ENCODE data around the gene TTC12. TPM values are rescaled to one million over a fixed set of nuclear protein-coding genes. Genes with fewer than 3 reads are reported as not detected.

The TTC12 gene
- total and polyA plus RNA-seq, 2 of the 8 experiments (the other 6 are each of a cell fraction or from before 2014, with no cell fraction given) = 4.7 to 9.0 TPM

GRCh38 chr11:113286009-113286408, 28.4 kb upstream of the TTC12 start:
- H2BK15ac ChIP-seq (ENCODE audit: low read length) = no peak overlapping the region
- H3K4ac ChIP-seq (replicated peaks; ENCODE audit: insufficient read length, low read depth, low read length) = no peak overlapping the region
- no peak overlapping the region for H3K23ac ChIP-seq (ENCODE audit: insufficient read length)
- no peak overlapping the region for H3K9ac ChIP-seq (replicated peaks in 1 of 4; ENCODE audit: extremely low read depth in 1 of 4, low read depth in 3 of 4, low read length in 3 of 4)
- H4K5ac ChIP-seq (ENCODE audit: insufficient read length, low read depth, low read length) = no peak overlapping the region
- no peaks in the 10 kb centered on the region; a peak in 1 of 7 replicates for H3K27me3 ChIP-seq (replicated peaks in 1 of 4; ENCODE audit: control insufficient read depth in 3 of 4, extremely low read depth in 1 of 4, insufficient read depth in 3 of 4, low read length in 3 of 4)
- H4K8ac ChIP-seq (ENCODE audit: extremely low read depth, insufficient read depth, low read length) = no peak overlapping the region
- no peak overlapping the region for H2AFZ ChIP-seq (ENCODE audit: low read length)
- POLR2A ChIA-PET (ENCODE audit: partially characterized antibody) = no interaction called here
- no peak overlapping the region for H2BK20ac ChIP-seq (ENCODE audit: low read length)
- no peaks in the 10 kb centered on the region for H3K79me1 ChIP-seq (ENCODE audit: low read depth, low read length)
- no peak overlapping the region for H2BK120ac ChIP-seq (replicated peaks; ENCODE audit: low read depth, low read length)
- no peak overlapping the region for H3K4me3 ChIP-seq (ENCODE audit: extremely low read depth in 1 of 4, insufficient read depth in 2 of 4, low read depth in 3 of 4, low read length in 4 of 4)
- H4K91ac ChIP-seq (replicated peaks; ENCODE audit: insufficient read length, low read length) = no peak overlapping the region
- no peak overlapping the region for H3K14ac ChIP-seq (ENCODE audit: insufficient read length)
- H3K56ac ChIP-seq (replicated peaks; ENCODE audit: insufficient read length, low read depth, low read length) = no peak overlapping the region
- no peak overlapping the region for H2BK12ac ChIP-seq (ENCODE audit: low read depth, low read length)
- H3K36me3 ChIP-seq (ENCODE audit: control insufficient read depth in 2 of 4, insufficient read depth in 4 of 4, low read length in 3 of 4) = no peaks in the 10 kb centered on the region
- no peaks in the 10 kb centered on the region for H3K9me3 ChIP-seq (ENCODE audit: insufficient read depth in 2 of 2, low read depth in 1 of 2, low read length in 1 of 2)
- peaks cover 0 to 3% (median 0%) of the 10 kb centered on the region in 4 experiments; a peak in 1 of 7 replicates for H3K4me1 ChIP-seq (replicated peaks in 1 of 4; ENCODE audit: control insufficient read depth in 3 of 4, insufficient read depth in 4 of 4, low read length in 3 of 4)
- H3K27ac ChIP-seq (ENCODE audit: low read depth, low read length) = no peak overlapping the region
- DNase-seq (ENCODE audit: low read depth in 1 of 2, low spot score in 2 of 2) = no peak
- H3K4me2 ChIP-seq (ENCODE audit: insufficient read depth in 1 of 2, low read depth in 2 of 2, low read length in 2 of 2) = no peak overlapping the region
- H4K20me1 ChIP-seq (replicated peaks in 1 of 2; ENCODE audit: control insufficient read depth in 1 of 2, insufficient read depth in 2 of 2, low read length in 2 of 2) = no peaks in the 10 kb centered on the region
- H3K79me2 ChIP-seq (ENCODE audit: control insufficient read depth in 1 of 2, insufficient read depth in 2 of 2, low read length in 2 of 2) = no peaks in the 10 kb centered on the region
- no peak overlapping the region for H2AK5ac ChIP-seq (ENCODE audit: low read depth, low read length)
- CTCF ChIA-PET (ENCODE audit: partially characterized antibody) = interaction anchor here (0.9 to 3.4 kb wide), 5 partner anchors 10 to 698 kb away, joined by 3 to 11 read pairs (median 3); no protein-coding TSS in a partner anchor
- FAIRE-seq = no peak
- WGBS, 2 experiments (ENCODE audit: extremely low coverage in 1 of 2, insufficient coverage in 1 of 2, insufficient read length in 1 of 2, insufficient replicate concordance in 2 of 2, low coverage in 1 of 2, low lambda C conversion rate in 2 of 2, missing lambda C conversion rate in 1 of 2) = 89% methylated on average over 3 of the region's 3 CpGs; no CpG with 5 or more reads in 1 of the 2 experiments
- H3K23me2 ChIP-seq (ENCODE audit: low read depth, low read length) = no peaks in the 10 kb centered on the region
- no peak overlapping the region for H2BK5ac ChIP-seq (ENCODE audit: low read depth, low read length)
- no peak overlapping the region for H3K18ac ChIP-seq (ENCODE audit: extremely low read depth, low read length)
- TF ChIP-seq POU5F1 (IDR thresholded peaks at IDR 0.05; ENCODE audit: low read depth, low read length) (no peak), NRF1 (IDR thresholded peaks at IDR 0.05; ENCODE audit: low read depth, low read length) (no peak), SP2 (IDR thresholded peaks at IDR 0.05; ENCODE audit: low read length) (no peak), TAF7 (optimal IDR thresholded peaks at IDR 0.05; ENCODE audit: borderline replicate concordance, low read depth, low read length) (no peak), JUND (IDR thresholded peaks at IDR 0.05; ENCODE audit: low read length) (no peak), HDAC6 (IDR thresholded peaks at IDR 0.05; ENCODE audit: low read depth, low read length) (no peak)
